Vagina (tissue), 2 donors: Measurements from ENCODE around the gene FRS3.

Experiments
- CTCF ChIP-seq, 3 experiments: fragments of 450-650 bp in 2 of 3; fragments of 200-600 bp in 1 of 3; sonication (generic) in 1 of 3; IDR thresholded peaks; one replicate each; pipeline ENCODE4 v1.5.1; 2017 to 2019; ENCODE audit warnings: antibody characterized with exemption in 3 of 3, mild to moderate bottlenecking in 2 of 3, moderate library complexity in 2 of 3
- POLR2A ChIP-seq, 2 donors: fragments of 450-650 bp; IDR thresholded peaks; one replicate each; pipeline ENCODE4 v1.6.1; 2017; ENCODE audit warnings: antibody characterized with exemption in 2 of 2, mild to moderate bottlenecking in 2 of 2, moderate library complexity in 2 of 2
- POLR2AphosphoS5 ChIP-seq, 2 donors: sonication (generic); formaldehyde crosslinking; IDR thresholded peaks; one replicate each; pipeline ENCODE4 v1.9.0; 2017; ENCODE audit warnings: antibody characterized with exemption in 2 of 2, mild to moderate bottlenecking in 2 of 2, low read depth in 1 of 2; ENCODE audit not compliant: insufficient read depth in 1 of 2

- TF ChIP-seq POLR2A (IDR thresholded peaks at IDR 0.05): no peak
- no peak for TF ChIP-seq POLR2AphosphoS5 (IDR thresholded peaks at IDR 0.05; ENCODE audit: insufficient read depth in 1 of 2, low read depth in 1 of 2)
- TF ChIP-seq CTCF (IDR thresholded peaks at IDR 0.05): no peak
Observed at GRCh38 chr6:41801380-41801779, 21.7 kb upstream of the FRS3 start.
